Type B pancreatic cell (in vitro differentiated cells): ENCODE data around the gene COLEC12. TPM values are rescaled to one million over a fixed set of nuclear protein-coding genes. Genes with fewer than 3 reads are reported as not detected.

Experiments
- DNase-seq: peaks from one replicate; pipeline ENCODE4 v3.0.0; 2021; ENCODE audit warnings: mixed read lengths; ENCODE audit not compliant: unreplicated experiment; ENCODE audit errors: extremely low spot score
- H3K27ac Mint-ChIP-seq: 2 replicates; pipeline ENCODE4 v1.8.0; 2021; ENCODE audit warnings: mild to moderate bottlenecking, mixed read lengths
- H3K27me3 Mint-ChIP-seq: 2 replicates; pipeline ENCODE4 v1.8.0; 2021; ENCODE audit warnings: mixed read lengths
- H3K36me3 Mint-ChIP-seq: 2 replicates; pipeline ENCODE4 v1.8.0; 2021; ENCODE audit warnings: mixed read lengths
- H3K4me1 Mint-ChIP-seq: one replicate; pipeline ENCODE4 v1.8.0; 2021; ENCODE audit warnings: mixed read lengths; ENCODE audit not compliant: unreplicated experiment
- H3K4me3 Mint-ChIP-seq: 2 replicates; pipeline ENCODE4 v1.8.0; 2021; ENCODE audit warnings: mild to moderate bottlenecking, mixed read lengths
- H3K9me3 Mint-ChIP-seq: 2 replicates; pipeline ENCODE4 v1.8.0; 2021; ENCODE audit warnings: mixed read lengths
- CTCF ChIP-seq: fragments of 200-600 bp; sonication (generic); conservative IDR thresholded peaks from 2 replicates; pipeline ENCODE4 v1.5.0; 2021; ENCODE audit warnings: antibody characterized with exemption, mild to moderate bottlenecking
- total RNA-seq: library from RNA; stranded (reverse); gene quantifications from 2 replicates; pipeline ENCODE4 v1.2.1, GENCODE V29; 2021; ENCODE audit warnings: low replicate concordance

The COLEC12 gene
- total RNA-seq, 1 donor from 2014 or later: 61.3 TPM

- no peak for DNase-seq
- peaks cover 58% of the 10 kb centered on the region for H3K4me1 Mint-ChIP-seq
- no peaks in the 10 kb centered on the region for H3K36me3 Mint-ChIP-seq
- no peak for TF ChIP-seq CTCF
- no peak overlapping the region for H3K4me3 Mint-ChIP-seq
- peaks cover 4% of the 10 kb centered on the region for H3K9me3 Mint-ChIP-seq
- H3K27me3 Mint-ChIP-seq: peaks cover 7% of the 10 kb centered on the region
- H3K27ac Mint-ChIP-seq: no peak overlapping the region
These were observed 125.8 kb downstream of the COLEC12 start for GRCh38 chr18:374721-375168.

- DNase-seq: no peak
- no peak for TF ChIP-seq CTCF
These were observed 126.7 kb downstream of the COLEC12 start for GRCh38 chr18:373780-374179.

GRCh38 chr18:371609-371982, 128.9 kb downstream of the COLEC12 start:
- peak overlapping the region; percentile 50 for H3K4me3 Mint-ChIP-seq
- DNase-seq: no peak
- peaks cover 4% of the 10 kb centered on the region for H3K9me3 Mint-ChIP-seq
- H3K27me3 Mint-ChIP-seq: peaks cover 4% of the 10 kb centered on the region
- peak overlapping the region; percentile 62 for H3K27ac Mint-ChIP-seq
- peaks cover 59% of the 10 kb centered on the region for H3K4me1 Mint-ChIP-seq
- peaks cover 3% of the 10 kb centered on the region for H3K36me3 Mint-ChIP-seq
- no peak for TF ChIP-seq CTCF

More at GRCh38 chr18:373780-374179, 126.7 kb downstream of the COLEC12 start:
- peaks cover 4% of the 10 kb centered on the region for H3K9me3 Mint-ChIP-seq
- H3K27ac Mint-ChIP-seq: no peak overlapping the region
- no peaks in the 10 kb centered on the region for H3K36me3 Mint-ChIP-seq
- H3K4me1 Mint-ChIP-seq: peaks cover 59% of the 10 kb centered on the region
- H3K27me3 Mint-ChIP-seq: peaks cover 4% of the 10 kb centered on the region
- H3K4me3 Mint-ChIP-seq: no peak overlapping the region

GRCh38 chr18:370751-371608, 129.5 kb downstream of the COLEC12 start:
- peak overlapping the region; percentile 50 for H3K4me3 Mint-ChIP-seq
- H3K9me3 Mint-ChIP-seq: peaks cover 4% of the 10 kb centered on the region
- peaks cover 59% of the 10 kb centered on the region for H3K4me1 Mint-ChIP-seq
- H3K27me3 Mint-ChIP-seq: peaks cover 4% of the 10 kb centered on the region
- H3K27ac Mint-ChIP-seq: peak overlapping the region; percentile 62
- no peak for TF ChIP-seq CTCF
- peaks cover 9% of the 10 kb centered on the region for H3K36me3 Mint-ChIP-seq
- no peak for DNase-seq

GRCh38 chr18:369224-370015, 131.1 kb downstream of the COLEC12 start:
- no peak for TF ChIP-seq CTCF
- DNase-seq: no peak
- Mint-ChIP-seq H3K9me3 (peaks cover 4% of the 10 kb centered on the region), H3K27me3 (peaks cover 4% of the 10 kb centered on the region), H3K36me3 (peaks cover 11% of the 10 kb centered on the region), H3K4me3 (no peak overlapping the region), H3K4me1 (peaks cover 63% of the 10 kb centered on the region), H3K27ac (no peak overlapping the region)
